Upper lobe of right lung (tissue), 1 donor: ENCODE data around the gene CSGALNACT2. TPM values are rescaled to one million over a fixed set of nuclear protein-coding genes. Genes with fewer than 3 reads are reported as not detected.
A peak's percentile ranks its signal among the peaks of the same experiment; 100 is the strongest.

Experiments used
- ATAC-seq: fragments of 200-7000 bp; cut with Tn5 transposase; one replicate; pipeline ENCODE4 v1.9.1; 2020; ENCODE audit warnings: mild to moderate bottlenecking, moderate library complexity
- DNase-seq: peaks from one replicate; pipeline ENCODE4 v3.0.0-alpha.2; 2020
- H3K27ac ChIP-seq: fragments of 200-600 bp; one replicate; pipeline ENCODE4 v1.8.0; 2022
- H3K27me3 ChIP-seq: fragments of 200-600 bp; one replicate; pipeline ENCODE4 v1.8.0; 2022; ENCODE audit warnings: mild to moderate bottlenecking
- H3K36me3 ChIP-seq: fragments of 200-600 bp; one replicate; pipeline ENCODE4 v1.8.0; 2022
- H3K4me1 ChIP-seq: fragments of 200-600 bp; one replicate; pipeline ENCODE4 v1.8.0; 2022
- H3K4me3 ChIP-seq: fragments of 200-600 bp; one replicate; pipeline ENCODE4 v1.8.0; 2022; ENCODE audit warnings: mild to moderate bottlenecking
- H3K9me3 ChIP-seq: fragments of 200-600 bp; one replicate; pipeline ENCODE4 v1.8.0; 2022
- intact Hi-C: fragments of 100-400 bp; cut with DNase I; formaldehyde crosslinking; loops from one replicate; pipeline ENCODE4 v1.11.0; 2022
- total RNA-seq: library from RNA; stranded (reverse); fragmentation: NEBNext Ultra II Directional; extraction: Animal tissue kit (Norgen Biotek cat#: 25700); gene quantifications from one replicate; pipeline ENCODE4 v1.2.1, GENCODE V29; 2021
- TF ChIP-seq, protein P1 (sequence below): fragments of 200-600 bp; IDR thresholded peaks from one replicate; pipeline ENCODE4 v1.8.0; 2022; ENCODE audit warnings: antibody characterized with exemption
- donor health status: DM: no; HTN: yes; CAD: no; lungs with severe emphysema.

The CSGALNACT2 gene
- total RNA-seq, 1 donor from 2014 or later, result 40.8 TPM

DNA sequence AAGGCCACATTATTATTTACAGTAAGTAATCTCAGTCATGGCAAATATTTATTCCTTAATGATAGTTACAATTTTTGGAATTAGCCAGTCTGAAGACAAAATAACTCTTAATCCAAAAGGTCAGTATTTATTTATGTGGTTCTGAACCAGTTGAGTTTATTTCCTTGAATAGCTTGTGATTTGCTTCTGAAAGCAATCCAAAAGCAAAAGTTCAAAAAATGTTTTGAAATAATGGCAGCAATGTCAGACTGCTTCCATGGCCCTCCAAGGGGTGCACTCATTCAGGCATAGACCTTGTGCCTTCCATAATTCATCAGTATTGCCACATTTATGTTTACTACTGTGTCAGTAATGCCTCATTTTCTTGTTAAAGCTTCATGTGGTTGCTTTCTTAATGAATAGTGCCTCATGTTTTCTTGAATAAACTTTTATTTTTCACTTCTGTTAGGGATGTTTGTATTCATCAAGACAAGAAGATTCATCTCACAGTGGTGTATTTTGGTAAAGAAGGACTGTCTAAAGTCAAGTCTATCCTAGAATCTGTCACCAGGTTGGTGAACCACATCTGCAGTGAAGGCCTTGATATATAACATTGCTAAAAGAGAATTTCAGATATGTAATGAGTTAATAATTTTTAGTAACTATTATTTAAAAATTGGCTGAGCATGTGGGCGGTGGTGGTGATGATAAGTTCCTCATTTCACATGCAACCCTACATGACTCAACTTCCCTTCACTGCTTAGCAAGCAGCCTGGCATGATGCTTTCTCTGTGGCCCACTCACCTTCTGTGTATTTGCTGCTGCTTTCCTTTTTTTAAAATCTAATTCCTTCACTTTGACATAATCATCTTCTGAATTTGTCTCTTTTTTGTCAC lies 22.0 kb downstream of the CSGALNACT2 start:
- intact Hi-C loops, result no loop called here
- TF ChIP-seq, protein P1, sequence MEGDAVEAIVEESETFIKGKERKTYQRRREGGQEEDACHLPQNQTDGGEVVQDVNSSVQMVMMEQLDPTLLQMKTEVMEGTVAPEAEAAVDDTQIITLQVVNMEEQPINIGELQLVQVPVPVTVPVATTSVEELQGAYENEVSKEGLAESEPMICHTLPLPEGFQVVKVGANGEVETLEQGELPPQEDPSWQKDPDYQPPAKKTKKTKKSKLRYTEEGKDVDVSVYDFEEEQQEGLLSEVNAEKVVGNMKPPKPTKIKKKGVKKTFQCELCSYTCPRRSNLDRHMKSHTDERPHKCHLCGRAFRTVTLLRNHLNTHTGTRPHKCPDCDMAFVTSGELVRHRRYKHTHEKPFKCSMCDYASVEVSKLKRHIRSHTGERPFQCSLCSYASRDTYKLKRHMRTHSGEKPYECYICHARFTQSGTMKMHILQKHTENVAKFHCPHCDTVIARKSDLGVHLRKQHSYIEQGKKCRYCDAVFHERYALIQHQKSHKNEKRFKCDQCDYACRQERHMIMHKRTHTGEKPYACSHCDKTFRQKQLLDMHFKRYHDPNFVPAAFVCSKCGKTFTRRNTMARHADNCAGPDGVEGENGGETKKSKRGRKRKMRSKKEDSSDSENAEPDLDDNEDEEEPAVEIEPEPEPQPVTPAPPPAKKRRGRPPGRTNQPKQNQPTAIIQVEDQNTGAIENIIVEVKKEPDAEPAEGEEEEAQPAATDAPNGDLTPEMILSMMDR, result no peak
- Histone ChIP-seq H3K36me3 (peaks cover 33% of the 10 kb centered on the region), H3K27ac (peak overlapping the region; percentile 2), H3K4me1 (peaks cover 19% of the 10 kb centered on the region), H3K4me3 (no peak overlapping the region), H3K9me3 (no peaks in the 10 kb centered on the region), H3K27me3 (no peaks in the 10 kb centered on the region)
- ATAC-seq (peak; percentile 87), DNase-seq (no peak)

DNA sequence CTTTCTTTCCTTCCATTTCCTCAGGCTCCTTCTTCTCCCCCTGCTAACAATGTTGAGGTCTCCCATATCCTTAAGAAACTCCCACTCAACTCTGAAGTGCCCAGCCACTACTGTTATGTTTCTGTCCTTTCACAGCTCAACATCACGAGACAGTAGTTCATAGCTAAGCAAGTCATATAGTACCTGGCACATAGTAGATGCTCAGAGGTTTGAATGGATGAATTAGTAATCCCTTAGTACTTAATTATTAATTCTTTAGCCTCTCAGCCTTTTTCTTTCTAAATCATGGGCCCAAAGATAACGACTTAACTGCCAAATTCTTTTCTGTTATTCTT lies 22.6 kb downstream of the CSGALNACT2 start:
- peaks cover 19% of the 10 kb centered on the region for H3K4me1 ChIP-seq
- H3K36me3 ChIP-seq, result peaks cover 33% of the 10 kb centered on the region
- no peaks in the 10 kb centered on the region for H3K27me3 ChIP-seq
- intact Hi-C loops, result no loop called here
- DNase-seq (no peak), ATAC-seq (peak; percentile 60)
- H3K4me3 ChIP-seq, result no peak overlapping the region
- TF ChIP-seq, protein P1, result no peak
- no peaks in the 10 kb centered on the region for H3K9me3 ChIP-seq
- H3K27ac ChIP-seq, result peak overlapping the region; percentile 2

DNA sequence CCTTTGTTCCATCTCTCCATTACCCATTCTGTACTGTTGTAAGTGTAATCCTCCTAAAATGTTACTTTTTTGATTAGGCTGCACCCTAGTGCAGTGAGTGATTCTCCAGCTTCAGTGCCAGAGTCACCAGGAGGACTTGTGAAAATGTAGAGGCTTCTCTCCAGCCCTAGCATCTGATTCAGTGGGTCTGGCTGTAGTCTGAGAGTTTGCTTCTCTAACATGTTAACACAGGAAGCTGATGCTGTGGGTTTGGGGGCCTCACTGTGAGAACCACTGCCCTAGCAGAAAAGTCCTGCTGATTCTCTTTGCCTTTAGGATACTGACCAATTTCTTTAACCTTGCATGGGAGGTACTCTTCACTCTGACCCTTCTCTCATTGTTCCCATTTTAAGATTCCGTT lies 24.4 kb downstream of the CSGALNACT2 start:
- Histone ChIP-seq H3K36me3 (peaks cover 33% of the 10 kb centered on the region), H3K4me3 (no peak overlapping the region), H3K27ac (no peak overlapping the region), H3K27me3 (no peaks in the 10 kb centered on the region), H3K4me1 (peaks cover 23% of the 10 kb centered on the region), H3K9me3 (no peaks in the 10 kb centered on the region)
- ATAC-seq (no peak), DNase-seq (no peak)
- TF ChIP-seq, protein P1, result no peak
- intact Hi-C loops, result no loop called here

DNA sequence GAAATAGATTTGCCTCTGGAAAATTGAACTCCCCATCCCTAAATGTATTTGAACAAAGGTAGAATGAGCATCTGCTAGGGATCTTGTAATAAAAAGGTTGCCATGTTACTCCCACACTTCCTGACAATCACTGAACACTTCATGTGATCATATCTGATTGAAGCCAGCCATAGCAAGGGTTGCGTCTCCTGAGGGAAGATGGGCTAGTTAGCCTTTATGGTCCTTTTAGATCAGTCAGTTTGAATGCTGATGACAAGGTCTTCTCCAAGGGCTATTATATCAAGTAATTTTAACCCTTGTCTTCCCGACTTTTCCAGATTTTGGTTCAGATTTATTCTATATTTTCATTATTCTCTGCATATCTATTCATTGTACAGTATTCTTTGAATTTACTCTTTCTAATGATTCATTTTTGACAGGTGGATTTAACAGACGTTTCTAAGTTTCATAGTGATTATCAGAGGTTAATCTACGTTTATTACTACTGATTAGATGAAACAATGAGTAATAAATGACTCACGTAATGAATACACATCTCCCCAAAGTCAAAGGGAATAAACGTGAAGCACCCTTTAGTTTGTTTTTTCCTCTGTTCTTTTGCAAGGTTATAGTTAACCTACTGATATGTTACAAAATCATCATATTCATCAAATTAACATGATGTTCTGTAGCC lies 28.1 kb downstream of the CSGALNACT2 start:
- H3K4me3 ChIP-seq, result no peak overlapping the region
- intact Hi-C loops, result no loop called here
- no peaks in the 10 kb centered on the region for H3K9me3 ChIP-seq
- peaks cover 10% of the 10 kb centered on the region for H3K4me1 ChIP-seq
- DNase-seq (no peak), ATAC-seq (no peak)
- TF ChIP-seq, protein P1, result no peak
- peaks cover 35% of the 10 kb centered on the region for H3K36me3 ChIP-seq
- H3K27me3 ChIP-seq, result no peaks in the 10 kb centered on the region
- H3K27ac ChIP-seq, result no peak overlapping the region

DNA sequence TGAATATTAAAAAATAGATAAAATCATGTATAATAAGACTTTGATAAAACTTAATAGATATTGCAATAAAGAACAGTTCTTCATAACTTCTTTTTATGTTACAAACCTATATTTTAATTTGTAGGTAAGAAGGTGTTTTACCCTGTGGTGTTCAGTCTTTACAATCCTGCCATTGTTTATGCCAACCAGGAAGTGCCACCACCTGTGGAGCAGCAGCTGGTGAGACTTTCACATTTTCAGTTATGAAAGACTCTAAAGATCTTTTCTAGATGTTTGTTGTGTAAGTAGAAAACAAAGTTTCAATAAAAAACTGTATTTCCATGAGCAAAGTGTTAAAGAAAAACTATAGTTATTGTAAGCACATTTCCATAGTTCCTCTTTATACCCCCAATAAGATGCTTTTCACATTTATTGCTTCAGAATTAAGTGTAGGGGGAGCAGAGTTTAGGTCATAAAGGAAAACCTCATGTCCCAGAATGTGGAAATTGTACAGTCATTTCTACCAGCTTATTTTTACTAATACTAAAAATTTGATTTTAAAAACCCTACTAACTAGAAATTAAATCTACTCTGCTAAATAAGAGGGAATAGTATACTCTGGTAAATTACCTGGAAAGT lies 28.7 kb downstream of the CSGALNACT2 start:
- DNase-seq (no peak), ATAC-seq (peak; percentile 37)
- Histone ChIP-seq H3K36me3 (peaks cover 31% of the 10 kb centered on the region), H3K27ac (no peak overlapping the region), H3K27me3 (no peaks in the 10 kb centered on the region), H3K4me1 (peaks cover 8% of the 10 kb centered on the region), H3K4me3 (no peak overlapping the region), H3K9me3 (no peaks in the 10 kb centered on the region)
- TF ChIP-seq, protein P1, result no peak
- intact Hi-C loops, result no loop called here
